ENCODE data around the gene MARCHF2. TPM values are rescaled to one million over a fixed set of nuclear protein-coding genes. Genes with fewer than 3 reads are reported as not detected.

Gene MARCHF2
- total RNA-seq, 4 donors from 2014 or later, result 86.1 to 381 (median 118) TPM

GRCh38 chr19:8451885-8452284, 38.8 kb downstream of the MARCHF2 start:
- H3K4me3 ChIP-seq, result no peak overlapping the region
- no peaks in the 10 kb centered on the region for H3K9me3 ChIP-seq
- peaks cover 30 to 76% (median 47%) of the 10 kb centered on the region in 4 donors for H3K4me1 ChIP-seq
- H3K27ac ChIP-seq, result no peak overlapping the region
- no peaks in the 10 kb centered on the region for H3K27me3 ChIP-seq
- intact Hi-C loops (cut with DNase I; ENCODE audit: low total_unique reads), result no loop called here
- in situ Hi-C loops (cut with MboI; ENCODE audit: low pct_ligation_motif_present in 1 of 4, low pct_unique_long_range_greater_than_20kb in 1 of 4, low sequenced_read_pairs in 3 of 4), result no loop called here
- 58 to 65% methylated on average over 3 of the region's 3 CpGs for WGBS, 2 donors (ENCODE audit: low coverage in 1 of 2)
- no peak for DNase-seq
- TF ChIP-seq EP300 (IDR thresholded peaks at IDR 0.05; ENCODE audit: low read depth), result no peak
- TF ChIP-seq POLR2A (IDR thresholded peaks at IDR 0.05), result no peak
- no peak for TF ChIP-seq POLR2AphosphoS5 (IDR thresholded peaks at IDR 0.05)
- TF ChIP-seq, protein P1, sequence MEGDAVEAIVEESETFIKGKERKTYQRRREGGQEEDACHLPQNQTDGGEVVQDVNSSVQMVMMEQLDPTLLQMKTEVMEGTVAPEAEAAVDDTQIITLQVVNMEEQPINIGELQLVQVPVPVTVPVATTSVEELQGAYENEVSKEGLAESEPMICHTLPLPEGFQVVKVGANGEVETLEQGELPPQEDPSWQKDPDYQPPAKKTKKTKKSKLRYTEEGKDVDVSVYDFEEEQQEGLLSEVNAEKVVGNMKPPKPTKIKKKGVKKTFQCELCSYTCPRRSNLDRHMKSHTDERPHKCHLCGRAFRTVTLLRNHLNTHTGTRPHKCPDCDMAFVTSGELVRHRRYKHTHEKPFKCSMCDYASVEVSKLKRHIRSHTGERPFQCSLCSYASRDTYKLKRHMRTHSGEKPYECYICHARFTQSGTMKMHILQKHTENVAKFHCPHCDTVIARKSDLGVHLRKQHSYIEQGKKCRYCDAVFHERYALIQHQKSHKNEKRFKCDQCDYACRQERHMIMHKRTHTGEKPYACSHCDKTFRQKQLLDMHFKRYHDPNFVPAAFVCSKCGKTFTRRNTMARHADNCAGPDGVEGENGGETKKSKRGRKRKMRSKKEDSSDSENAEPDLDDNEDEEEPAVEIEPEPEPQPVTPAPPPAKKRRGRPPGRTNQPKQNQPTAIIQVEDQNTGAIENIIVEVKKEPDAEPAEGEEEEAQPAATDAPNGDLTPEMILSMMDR (IDR thresholded peaks at IDR 0.05), result no peak
- peaks cover 0 to 20% (median 4%) of the 10 kb centered on the region in 4 donors for H3K36me3 ChIP-seq

DNA sequence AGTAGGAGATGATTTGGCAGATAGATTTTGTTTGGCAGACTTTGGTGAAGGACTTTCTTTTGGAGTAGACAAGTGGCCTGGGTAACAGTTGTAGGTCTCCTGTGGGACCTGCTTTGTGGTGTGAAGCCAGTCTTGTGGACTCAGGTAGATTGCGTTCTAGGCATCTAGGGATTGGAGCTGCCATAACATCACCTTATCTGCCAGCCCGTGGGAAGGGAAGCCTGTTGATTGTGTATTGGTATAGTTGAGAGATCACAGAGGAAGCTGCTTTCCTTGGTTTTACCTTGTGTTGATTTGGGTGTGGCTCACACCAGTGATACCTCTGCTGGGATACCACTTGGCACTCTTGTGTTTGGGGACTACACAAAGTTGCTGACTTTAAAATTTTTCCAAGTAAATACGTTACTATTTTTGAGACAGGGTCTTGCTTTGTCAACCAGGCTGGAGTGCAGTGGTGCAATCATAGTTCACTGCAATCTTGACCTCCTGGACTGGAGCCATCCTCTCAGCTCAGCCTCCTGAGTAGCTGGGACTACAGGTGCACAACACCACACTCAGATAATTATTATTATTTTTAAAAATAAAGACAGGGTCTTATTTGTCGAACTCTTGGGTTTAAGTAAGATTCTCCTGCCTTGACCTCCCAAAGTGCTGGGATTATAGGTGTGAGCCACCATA, 39.5 kb downstream of the MARCHF2 start:
- no peak for TF ChIP-seq POLR2AphosphoS5 (IDR thresholded peaks at IDR 0.05)
- TF ChIP-seq POLR2A (IDR thresholded peaks at IDR 0.05), result no peak
- TF ChIP-seq, protein P1 (IDR thresholded peaks at IDR 0.05), result no peak
- TF ChIP-seq EP300 (IDR thresholded peaks at IDR 0.05; ENCODE audit: low read depth), result no peak
- no peak for DNase-seq
- intact Hi-C loops (cut with DNase I; ENCODE audit: low total_unique reads), result no loop called here
- H3K27me3 ChIP-seq, result no peaks in the 10 kb centered on the region
- H3K9me3 ChIP-seq, result no peaks in the 10 kb centered on the region
- in situ Hi-C loops (cut with MboI; ENCODE audit: low pct_ligation_motif_present in 1 of 4, low pct_unique_long_range_greater_than_20kb in 1 of 4, low sequenced_read_pairs in 3 of 4), result no loop called here
- peaks cover 0 to 22% (median 4%) of the 10 kb centered on the region in 4 donors for H3K36me3 ChIP-seq
- H3K4me3 ChIP-seq, result no peak overlapping the region
- 50 to 65% methylated on average over 1 to 4 of the region's 4 CpGs for WGBS, 2 donors (ENCODE audit: low coverage in 1 of 2)
- H3K27ac ChIP-seq, result no peak overlapping the region
- H3K4me1 ChIP-seq, result peaks cover 23 to 76% (median 42%) of the 10 kb centered on the region in 4 donors

GRCh38 chr19:8453616-8454015, 40.5 kb downstream of the MARCHF2 start:
- no peak overlapping the region for H3K4me3 ChIP-seq
- H3K27ac ChIP-seq, result no peak overlapping the region
- H3K36me3 ChIP-seq, result peaks cover 0 to 22% (median 4%) of the 10 kb centered on the region in 4 donors
- intact Hi-C loops (cut with DNase I; ENCODE audit: low total_unique reads) (no loop called here), in situ Hi-C loops (cut with MboI; ENCODE audit: low pct_ligation_motif_present in 1 of 4, low pct_unique_long_range_greater_than_20kb in 1 of 4, low sequenced_read_pairs in 3 of 4) (no loop called here)
- 60 to 84% methylated on average over 1 to 6 of the region's 6 CpGs for WGBS, 2 donors (ENCODE audit: low coverage in 1 of 2)
- DNase-seq, result no peak
- no peaks in the 10 kb centered on the region for H3K9me3 ChIP-seq
- no peak for TF ChIP-seq EP300 (IDR thresholded peaks at IDR 0.05; ENCODE audit: low read depth)
- H3K27me3 ChIP-seq, result no peaks in the 10 kb centered on the region
- peaks cover 23 to 76% (median 43%) of the 10 kb centered on the region in 4 donors for H3K4me1 ChIP-seq

- no peak overlapping the region for H3K4me3 ChIP-seq
- H3K36me3 ChIP-seq, result peaks cover 0 to 22% (median 4%) of the 10 kb centered on the region in 4 donors
- DNase-seq, result no peak
- in situ Hi-C loops (cut with MboI; ENCODE audit: low pct_ligation_motif_present in 1 of 4, low pct_unique_long_range_greater_than_20kb in 1 of 4, low sequenced_read_pairs in 3 of 4), result no loop called here
- intact Hi-C loops (cut with DNase I; ENCODE audit: low total_unique reads), result no loop called here
- H3K27ac ChIP-seq, result no peak overlapping the region
- H3K4me1 ChIP-seq, result peaks cover 24 to 76% (median 43%) of the 10 kb centered on the region in 4 donors
- WGBS, 2 donors (ENCODE audit: low coverage in 1 of 2), result 36 to 62% methylated on average over 1 of the region's 1 CpG
- H3K27me3 ChIP-seq, result no peaks in the 10 kb centered on the region
- no peaks in the 10 kb centered on the region for H3K9me3 ChIP-seq
- TF ChIP-seq, protein P1 (IDR thresholded peaks at IDR 0.05), result no peak
- no peak for TF ChIP-seq POLR2A (IDR thresholded peaks at IDR 0.05)
- TF ChIP-seq POLR2AphosphoS5 (IDR thresholded peaks at IDR 0.05), result no peak
- TF ChIP-seq EP300 (IDR thresholded peaks at IDR 0.05; ENCODE audit: low read depth), result no peak
Measured at GRCh38 chr19:8454218-8454617, 41.1 kb downstream of the MARCHF2 start.

All from transverse colon (tissue), 4 donors.